B cell (primary cell): ENCODE data around the gene PLD1. TPM values are rescaled to one million over a fixed set of nuclear protein-coding genes. Genes with fewer than 3 reads are reported as not detected.

ENCODE experiments used
- ATAC-seq: fragments of 200-7000 bp; cut with Tn5 transposase; one replicate; pipeline ENCODE4 v1.10.0; 2021; ENCODE audit warnings: low read depth, mild to moderate bottlenecking, moderate number of reproducible peaks, moderate library complexity
- CTCF ChIA-PET: fragments of 350-600 bp; sonication (Branson Sonifier 250); formaldehyde crosslinking; loops from one replicate; lab custom pipeline; 2021; ENCODE audit warnings: antibody characterized with exemption, inconsistent platforms; lab: Charles Lee
- POLR2A ChIA-PET: fragments of 350-600 bp; sonication (Branson Sonifier 250); formaldehyde crosslinking; loops from one replicate; lab custom pipeline; 2021; ENCODE audit warnings: antibody characterized with exemption; lab: Charles Lee
- DNase-seq: peaks from one replicate; pipeline ENCODE4 v3.0.0; 2013
- H2AFZ ChIP-seq: 2 replicates; pipeline ENCODE4 v1.6.1; 2012; ENCODE audit warnings: mild to moderate bottlenecking, low read depth, low read length; ENCODE audit not compliant: insufficient read depth, poor library complexity, severe bottlenecking
- H3K27ac ChIP-seq, 2 donors: 1 replicate in 1 of 2; 2 replicates in 1 of 2; pipeline ENCODE4 v1.5.1; 2012 to 2013; ENCODE audit warnings: low read length in 2 of 2, mild to moderate bottlenecking in 2 of 2, moderate library complexity in 1 of 2
- H3K27me3 ChIP-seq, 4 experiments: fragments of 200-600 bp in 1 of 4; sonication (generic) in 1 of 4; replicated peaks in 1 of 4; 1 replicate in 2 of 4; 2 replicates in 2 of 4; pipeline versions ENCODE4 v1.6.1 to v1.7.0; 2013 to 2016; ENCODE audit warnings: low read length in 3 of 4, mild to moderate bottlenecking in 2 of 4, mixed read lengths in 1 of 4, moderate library complexity in 1 of 4; ENCODE audit not compliant: insufficient read depth in 4 of 4, control insufficient read depth in 3 of 4; ENCODE audit errors: control extremely low read depth in 1 of 4
- H3K36me3 ChIP-seq, 2 experiments: replicated peaks in 1 of 2; 1 replicate in 1 of 2; 2 replicates in 1 of 2; pipeline versions ENCODE4 v1.6.1 to v1.7.1; 2013; ENCODE audit warnings: low read length in 1 of 2; ENCODE audit not compliant: insufficient read depth in 2 of 2, control insufficient read depth in 1 of 2; ENCODE audit errors: control extremely low read depth in 1 of 2, extremely low read depth in 1 of 2
- H3K4me1 ChIP-seq, 2 donors: fragments of 200-600 bp in 1 of 2; sonication (generic) in 1 of 2; 1 replicate in 1 of 2; 2 replicates in 1 of 2; pipeline versions ENCODE4 v1.5.1 to v1.6.1; 2013 to 2017; ENCODE audit warnings: low read length in 2 of 2; ENCODE audit not compliant: control insufficient read depth in 2 of 2, insufficient read depth in 2 of 2
- H3K4me2 ChIP-seq: replicated peaks from 2 replicates; pipeline ENCODE3; 2012; ENCODE audit warnings: mild to moderate bottlenecking, low read depth, low read length; ENCODE audit not compliant: poor library complexity, severe bottlenecking
- H3K4me3 ChIP-seq, 5 experiments: fragments of 200-600 bp in 1 of 5; sonication (generic) in 1 of 5; 1 replicate in 3 of 5; 2 replicates in 2 of 5; pipeline versions ENCODE4 v1.5.1 to v1.7.0; 2011 to 2016; ENCODE audit warnings: low read length in 4 of 5, mild to moderate bottlenecking in 4 of 5, low read depth in 2 of 5, control low read depth in 1 of 5, moderate library complexity in 1 of 5; ENCODE audit not compliant: insufficient read depth in 1 of 5; ENCODE audit errors: control extremely low read depth in 1 of 5, extremely low read depth in 1 of 5
- H3K79me2 ChIP-seq: fragments of 200-600 bp; sonication (generic); one replicate; pipeline ENCODE4 v1.6.0; 2016; ENCODE audit warnings: low read length; ENCODE audit not compliant: control insufficient read depth, insufficient read depth
- H3K9ac ChIP-seq: fragments of 200-600 bp; sonication (generic); 2 replicates; pipeline ENCODE4 v1.6.1; 2017; ENCODE audit warnings: mild to moderate bottlenecking, low read length, moderate library complexity
- H3K9me3 ChIP-seq, 3 donors: one replicate each; pipeline versions ENCODE4 v1.6.1 to v1.7.1; 2013; ENCODE audit warnings: low read length in 2 of 3; ENCODE audit not compliant: control insufficient read depth in 2 of 3, insufficient read depth in 1 of 3; ENCODE audit errors: control extremely low read depth in 1 of 3
- H4K20me1 ChIP-seq: 2 replicates; pipeline ENCODE4 v1.6.0; 2012; ENCODE audit warnings: mild to moderate bottlenecking, low read length; ENCODE audit not compliant: insufficient read depth, control insufficient read depth, poor library complexity, severe bottlenecking
- H3K27ac Mint-ChIP-seq: one replicate; pipeline ENCODE4 v1.8.0; 2021; ENCODE audit warnings: mixed read lengths
- H3K27me3 Mint-ChIP-seq: one replicate; pipeline ENCODE4 v1.8.0; 2021; ENCODE audit warnings: mixed read lengths
- H3K4me1 Mint-ChIP-seq: one replicate; pipeline ENCODE4 v1.8.0; 2021; ENCODE audit warnings: mixed read lengths
- H3K4me3 Mint-ChIP-seq: one replicate; pipeline ENCODE4 v1.8.0; 2021; ENCODE audit warnings: mixed read lengths
- H3K9me3 Mint-ChIP-seq: one replicate; pipeline ENCODE4 v1.8.0; 2022; ENCODE audit warnings: mixed read lengths; ENCODE audit not compliant: insufficient read depth
- CTCF ChIP-seq: fragments of 200-600 bp; IDR thresholded peaks from one replicate; pipeline ENCODE4 v1.8.0; 2022; ENCODE audit warnings: antibody characterized with exemption, mild to moderate bottlenecking
- EZH2 ChIP-seq: IDR thresholded peaks from 2 replicates; pipeline ENCODE4 v1.6.1; 2012; ENCODE audit warnings: borderline replicate concordance, low read depth, mild to moderate bottlenecking, moderate library complexity, low read length; ENCODE audit not compliant: insufficient read depth, poor library complexity, severe bottlenecking
- WGBS: methylation state at CpG from one replicate; pipeline ENCODE4 v1.1.5; 2013; ENCODE audit warnings: missing lambda C conversion rate; ENCODE audit not compliant: insufficient coverage; 5-methylcytosine and 5-hydroxymethylcytosine counted together
- intact Hi-C: fragments of 100-400 bp; cut with micrococcal nuclease; formaldehyde crosslinking; loops from one replicate; pipeline ENCODE4 v1.10.0; 2022
- polyA plus RNA-seq: library from polyadenylated mRNA; depleted of rRNA; stranded (reverse); fragments of >200 nt; gene quantifications from 2 replicates; pipeline ENCODE4 v1.2.3, GENCODE V29; 2012
- total RNA-seq, 2 donors: library from RNA; stranded (reverse); fragments of 120-200 nt in 1 of 2; gene quantifications; 1 replicate in 1 of 2; 2 replicates in 1 of 2; pipeline versions ENCODE4 v1.2.3 to v1.2.4, GENCODE V29; 2013 to 2022

PLD1 gene
- total and polyA plus RNA-seq, 2 donors (not counting 1 experiment from before 2014, with no cell fraction given) = 0.24 to 0.52 TPM

- no peak for ATAC-seq
- H4K20me1 ChIP-seq = no peaks in the 10 kb centered on the region
Observed at GRCh38 chr3:171600030-171600429, 210.3 kb downstream of the PLD1 start.

GRCh38 chr3:171598990-171599389 is 211.3 kb downstream of the PLD1 start:
- H3K9ac ChIP-seq = no peak overlapping the region
- no peaks in the 10 kb centered on the region for H3K36me3 ChIP-seq
- H3K9me3 ChIP-seq = no peaks in the 10 kb centered on the region
- ChIA-PET CTCF (no interaction called here), POLR2A (no interaction called here)
- H3K4me2 ChIP-seq = no peak overlapping the region
- intact Hi-C loops = no loop called here
- Mint-ChIP-seq H3K4me1 (no peaks in the 10 kb centered on the region), H3K4me3 (no peak overlapping the region), H3K27ac (no peak overlapping the region), H3K9me3 (no peaks in the 10 kb centered on the region), H3K27me3 (no peaks in the 10 kb centered on the region)
- no peak overlapping the region for H3K4me3 ChIP-seq
- no peaks in the 10 kb centered on the region for H3K4me1 ChIP-seq
- H4K20me1 ChIP-seq = no peaks in the 10 kb centered on the region
- TF ChIP-seq CTCF = no peak
- no peak for TF ChIP-seq EZH2
- no peaks in the 10 kb centered on the region for H3K79me2 ChIP-seq
- DNase-seq = no peak
- no peak overlapping the region for H3K27ac ChIP-seq
- H3K27me3 ChIP-seq = no peaks in the 10 kb centered on the region
- no peak for ATAC-seq
- WGBS = 93% methylated on average over 3 of the region's 3 CpGs
- no peak overlapping the region for H2AFZ ChIP-seq

More at GRCh38 chr3:171600030-171600429, 210.3 kb downstream of the PLD1 start:
- Histone ChIP-seq H2AFZ (no peak overlapping the region), H3K4me1 (no peaks in the 10 kb centered on the region), H3K9ac (no peak overlapping the region), H3K27ac (no peak overlapping the region), H3K36me3 (no peaks in the 10 kb centered on the region), H3K4me3 (no peak overlapping the region), H3K27me3 (no peaks in the 10 kb centered on the region), H3K79me2 (no peaks in the 10 kb centered on the region), H3K4me2 (no peak overlapping the region), H3K9me3 (no peaks in the 10 kb centered on the region)
- Mint-ChIP-seq H3K4me3 (no peak overlapping the region), H3K27ac (no peak overlapping the region), H3K4me1 (no peaks in the 10 kb centered on the region), H3K27me3 (no peaks in the 10 kb centered on the region), H3K9me3 (no peaks in the 10 kb centered on the region)
- WGBS = 100% methylated on average over 2 of the region's 6 CpGs
- POLR2A ChIA-PET = no interaction called here
- CTCF ChIA-PET = no interaction called here
- TF ChIP-seq CTCF (no peak), EZH2 (no peak)
- DNase-seq = no peak
- intact Hi-C loops = no loop called here
